Inferior parietal cortex (tissue), 1 donor: Measurements from ENCODE around the gene TMPRSS9.
"Not testable (repeated sequence)": the region's sequence is repeated elsewhere in the genome, so short reads cannot be mapped to it uniquely, and the experiment has no call there.

Experiments
- DNase-seq: peaks from one replicate; pipeline ENCODE4 v3.0.0-alpha.2; 2016; ENCODE audit errors: extremely low spot score

Gene TMPRSS9

DNA sequence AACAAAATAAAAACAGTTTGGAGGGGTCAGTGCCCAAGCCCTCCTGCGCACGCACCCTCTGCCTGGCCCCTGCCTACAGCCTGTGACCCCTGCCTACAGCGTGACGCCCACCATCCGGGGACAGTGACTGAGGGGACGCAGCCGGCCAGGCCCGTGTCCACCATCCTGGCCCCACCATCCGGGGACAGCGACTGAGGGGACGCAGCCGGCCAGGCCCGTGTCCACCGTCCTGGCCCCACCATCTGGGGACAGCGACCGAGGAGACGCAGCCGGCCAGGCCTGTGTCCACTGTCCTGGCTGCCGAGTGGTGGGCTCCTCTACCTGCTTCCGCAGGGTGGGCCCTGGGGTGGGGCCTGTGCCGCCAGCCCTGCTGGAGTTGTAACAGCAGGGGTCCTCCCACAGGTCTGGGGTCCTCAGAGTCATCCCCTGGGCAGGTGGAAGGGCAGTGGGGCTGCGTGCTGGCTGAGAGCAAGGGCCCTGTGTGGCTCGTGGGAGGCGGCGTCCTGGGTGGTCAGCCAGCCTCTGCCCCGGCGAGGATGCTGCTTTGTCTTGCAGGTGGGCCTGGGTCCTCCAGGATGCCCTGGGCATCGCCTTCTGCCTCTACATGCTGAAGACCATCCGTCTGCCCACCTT is 17.3 kb upstream of the TMPRSS9 start:
- no peak for DNase-seq

DNA sequence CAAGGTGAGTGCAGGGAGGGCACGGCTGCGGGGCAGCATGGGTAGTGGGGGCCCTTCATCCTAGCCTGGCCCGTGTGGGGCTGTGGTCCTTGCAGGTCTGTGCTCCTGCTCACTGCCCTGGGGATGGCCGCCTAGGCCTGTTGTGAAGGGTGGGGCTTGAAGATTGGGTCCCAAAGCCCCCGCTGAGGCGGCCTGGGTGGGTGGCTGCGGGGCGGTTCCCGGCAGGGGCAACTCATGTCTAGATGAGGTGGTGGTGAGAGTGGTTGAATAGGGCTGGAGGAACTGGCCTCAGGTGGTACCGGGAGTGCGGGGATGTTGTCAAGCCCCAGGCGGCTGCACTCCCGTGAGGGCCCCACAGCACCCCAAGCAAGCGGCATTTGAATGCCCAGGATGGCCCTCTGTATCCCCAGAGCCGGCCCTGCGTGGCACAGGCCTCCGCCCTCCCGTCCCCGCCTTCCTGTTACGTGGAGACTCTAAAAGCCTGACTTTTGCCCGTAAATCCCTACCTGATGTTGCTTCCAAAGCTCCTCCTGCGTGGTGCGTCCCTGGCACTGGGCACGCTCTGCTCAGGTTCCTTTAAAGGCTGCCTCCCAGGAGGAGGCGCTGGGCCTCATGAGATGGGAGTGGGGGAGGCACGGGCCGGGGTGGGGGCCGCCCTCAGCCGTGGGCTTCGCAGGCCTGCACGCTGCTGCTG is 16.6 kb upstream of the TMPRSS9 start:
- no peak for DNase-seq

DNA sequence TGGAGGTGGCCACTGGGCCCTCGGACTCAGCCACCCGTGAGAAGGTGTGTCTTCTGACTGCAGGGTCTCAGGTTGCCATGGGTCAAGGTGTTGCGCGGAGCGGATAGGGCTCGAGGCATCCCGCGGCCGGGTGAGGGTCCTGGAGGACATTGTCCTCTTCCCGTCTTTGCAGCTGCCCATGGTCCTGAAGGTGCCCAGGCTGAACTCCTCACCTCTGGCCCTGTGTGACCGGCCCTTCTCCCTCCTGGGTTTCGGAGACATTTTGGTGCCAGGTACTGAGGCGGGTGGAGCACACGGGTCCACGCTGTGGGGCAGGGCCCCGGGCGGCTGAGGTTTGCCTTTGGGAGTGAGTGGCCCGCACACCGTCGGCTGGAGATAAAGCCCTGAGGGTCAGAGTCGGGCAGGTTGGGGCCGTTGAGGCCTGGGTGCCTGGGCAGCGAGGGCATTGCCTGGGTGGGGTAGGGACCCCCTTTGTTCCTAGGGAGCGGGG is 15.6 kb upstream of the TMPRSS9 start:
- no peak for DNase-seq

GRCh38 chr19:2345076-2345475 is 15.0 kb upstream of the TMPRSS9 start:
- no peak for DNase-seq

GRCh38 chr19:2345794-2346663 is 14.0 kb upstream of the TMPRSS9 start:
- DNase-seq, result no peak

DNA sequence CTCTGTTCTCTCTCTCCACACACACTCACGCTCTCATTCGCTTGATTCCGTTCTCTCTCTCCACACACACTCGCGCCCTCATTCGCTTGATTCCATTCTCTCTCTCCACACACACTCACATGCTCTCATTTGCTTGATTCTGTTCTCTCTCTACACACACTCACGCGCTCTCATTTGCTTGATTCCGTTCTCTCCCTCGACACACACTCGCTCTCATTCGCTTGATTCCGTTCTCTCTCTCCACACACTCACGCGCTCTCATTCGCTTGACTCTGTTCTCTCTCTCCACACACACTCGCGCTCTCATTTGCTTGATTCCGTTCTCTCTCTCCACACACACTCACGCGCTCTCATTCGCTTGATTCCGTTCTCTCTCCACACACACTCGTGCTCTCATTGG is 10.2 kb upstream of the TMPRSS9 start:
- not testable (repeated sequence) for DNase-seq

DNA sequence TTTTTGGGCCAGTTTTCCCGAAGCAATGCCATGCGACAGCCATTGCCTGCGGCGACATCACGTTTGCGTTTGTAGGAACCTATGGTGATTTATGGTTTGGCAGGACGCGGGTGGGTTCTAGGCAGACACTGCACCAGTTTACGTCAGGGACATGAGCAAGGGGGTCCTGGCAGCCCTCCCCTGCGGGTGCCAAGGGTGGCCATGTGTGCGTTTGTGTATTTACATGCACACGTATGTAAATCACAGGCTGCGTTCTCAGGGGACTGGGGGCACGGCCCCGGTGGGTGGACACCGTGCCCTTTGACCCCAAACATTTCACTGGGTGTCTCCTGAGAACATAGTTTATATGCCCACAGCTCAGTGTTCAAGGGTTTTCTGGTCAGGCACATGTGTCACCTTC is 9.4 kb upstream of the TMPRSS9 start:
- no peak for DNase-seq

DNA sequence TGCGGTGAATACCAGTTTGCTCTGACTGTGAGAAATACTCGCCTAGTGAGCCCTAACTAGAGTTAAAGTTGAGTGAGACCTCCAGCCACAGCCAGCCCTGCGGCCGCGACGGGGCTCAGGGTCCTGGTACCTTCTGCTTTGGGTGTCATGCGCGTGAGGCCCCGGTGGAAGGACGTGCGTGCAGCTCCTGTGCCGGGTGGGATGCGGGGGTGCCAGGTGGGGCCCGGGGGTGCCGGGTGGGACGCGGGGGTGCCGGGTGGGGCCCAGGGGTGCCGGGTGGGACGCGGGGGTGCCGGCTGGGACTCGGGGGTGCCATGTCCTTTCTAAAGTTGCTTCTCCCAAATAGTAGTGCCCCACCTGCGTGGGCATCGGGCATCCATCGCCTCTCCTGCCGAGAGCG is 8.5 kb upstream of the TMPRSS9 start:
- no peak for DNase-seq

GRCh38 chr19:2352121-2352520 is 7.9 kb upstream of the TMPRSS9 start:
- no peak for DNase-seq

- DNase-seq, result no peak
Observed at GRCh38 chr19:2353159-2353886, 6.7 kb upstream of the TMPRSS9 start.

DNA sequence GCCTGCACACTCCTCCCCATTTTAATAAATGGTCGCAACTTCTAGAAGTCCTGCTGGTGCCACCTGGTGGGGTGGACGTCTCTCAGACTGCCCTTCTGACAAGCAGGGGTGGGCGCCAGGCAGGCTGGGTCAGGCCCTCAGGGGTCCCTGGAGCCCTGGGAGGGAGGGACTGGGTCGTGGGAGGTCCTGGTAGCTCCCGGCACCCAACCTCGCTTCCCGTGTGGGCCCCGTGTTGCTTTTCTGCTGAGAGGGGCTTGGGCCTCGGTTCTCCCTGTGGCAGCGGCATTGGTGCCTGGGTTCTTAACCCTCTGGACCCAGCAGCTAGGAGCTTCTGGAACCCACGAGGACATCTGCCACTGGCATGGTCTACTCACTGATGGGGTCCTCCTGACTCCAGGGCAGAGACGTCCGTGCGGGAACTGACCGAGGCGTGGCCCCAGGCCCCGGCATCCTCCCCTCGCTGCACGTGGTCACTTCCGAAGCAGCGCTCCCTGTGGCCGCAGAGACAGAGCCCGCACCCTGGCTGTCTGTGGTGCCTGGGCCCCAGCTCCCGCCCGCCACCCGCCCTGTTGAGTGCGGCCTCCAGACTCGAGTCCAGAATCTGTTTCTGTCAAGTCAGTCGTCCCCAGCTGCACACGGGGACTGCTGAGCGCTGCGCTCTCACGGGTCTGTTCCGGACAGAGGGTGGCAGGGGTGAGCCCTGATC is 6.0 kb upstream of the TMPRSS9 start:
- no peak for DNase-seq

GRCh38 chr19:2354670-2355069 is 5.4 kb upstream of the TMPRSS9 start:
- DNase-seq, result no peak

DNA sequence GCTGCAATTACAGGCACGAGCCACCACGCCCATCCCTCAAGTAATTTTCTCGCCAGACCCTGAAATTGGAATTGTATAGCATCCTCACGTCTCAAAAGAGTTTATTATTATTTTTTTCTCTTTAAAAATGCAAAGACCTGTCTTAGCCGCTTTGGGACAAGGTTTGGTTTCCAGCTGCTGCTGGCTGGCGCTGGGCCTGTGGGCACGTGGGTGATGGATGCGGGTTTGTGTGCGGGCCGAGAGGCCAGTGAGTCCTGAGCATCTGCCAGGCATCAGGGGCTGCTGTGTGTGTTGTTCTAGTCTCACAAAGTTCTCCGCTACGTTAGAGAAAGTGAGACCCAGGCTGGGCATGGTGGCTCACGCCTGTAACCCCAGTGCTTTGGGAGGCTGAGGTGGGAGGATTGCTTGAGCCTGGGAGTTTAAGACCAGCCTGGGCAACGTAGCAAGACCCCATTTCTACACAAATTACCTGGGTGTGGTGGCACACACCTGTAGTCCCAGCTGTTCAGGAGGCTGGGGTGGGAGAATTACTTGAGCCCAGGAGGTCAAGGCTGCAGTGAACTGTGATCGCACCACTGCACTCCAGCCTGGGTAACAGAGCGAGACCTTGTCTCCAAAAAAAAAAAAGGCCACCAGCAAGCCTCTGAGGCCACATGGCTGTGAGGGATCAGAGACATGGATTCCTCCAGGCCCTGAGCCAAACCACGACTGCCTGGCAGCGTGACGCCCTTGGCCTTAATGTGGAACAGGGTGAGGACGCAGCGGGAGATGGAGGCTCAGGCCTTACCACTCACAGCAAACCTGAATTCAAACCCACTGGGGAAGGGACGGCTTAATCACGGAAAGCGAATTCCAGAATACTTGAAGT is 4.7 kb upstream of the TMPRSS9 start:
- DNase-seq, result no peak

GRCh38 chr19:2356036-2356646 is 3.9 kb upstream of the TMPRSS9 start:
- no peak for DNase-seq

DNA sequence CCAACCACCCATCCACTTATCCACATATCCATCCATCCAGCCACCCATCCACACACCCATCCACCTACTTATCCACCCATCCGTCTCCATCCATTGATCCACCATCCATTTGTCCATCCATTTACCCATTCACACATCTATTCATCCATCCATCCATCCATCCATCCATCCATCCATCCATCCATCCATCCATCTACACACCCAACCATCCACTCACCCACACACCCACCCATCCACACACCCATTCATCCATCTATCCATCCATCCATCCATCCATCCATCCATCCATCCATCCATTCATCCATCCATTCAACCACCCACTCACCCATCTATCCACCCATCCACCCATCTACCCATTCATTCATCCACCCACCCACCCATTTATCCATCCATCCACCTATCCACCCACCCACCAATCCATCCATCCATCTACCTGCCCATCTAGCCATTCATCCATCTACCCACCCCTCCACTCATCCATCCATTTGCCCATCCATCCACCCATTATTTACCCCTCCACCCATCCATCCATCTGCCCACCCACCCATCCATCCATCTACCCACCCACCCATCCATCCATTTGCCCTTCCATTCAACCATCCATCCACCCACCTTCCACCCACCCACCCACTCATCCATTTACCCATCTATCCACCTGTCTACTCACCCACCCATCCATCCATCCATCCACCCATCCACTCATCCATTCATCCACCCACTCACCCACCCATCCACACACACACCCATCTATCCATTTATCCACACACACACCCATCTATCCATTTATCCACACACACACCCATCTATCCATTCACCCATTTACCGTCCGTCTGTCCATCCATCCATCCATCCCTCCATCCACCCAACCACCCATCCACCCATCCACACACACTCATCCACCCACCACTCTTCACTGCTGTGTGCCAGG is 2.5 kb upstream of the TMPRSS9 start:
- DNase-seq, result no peak

DNA sequence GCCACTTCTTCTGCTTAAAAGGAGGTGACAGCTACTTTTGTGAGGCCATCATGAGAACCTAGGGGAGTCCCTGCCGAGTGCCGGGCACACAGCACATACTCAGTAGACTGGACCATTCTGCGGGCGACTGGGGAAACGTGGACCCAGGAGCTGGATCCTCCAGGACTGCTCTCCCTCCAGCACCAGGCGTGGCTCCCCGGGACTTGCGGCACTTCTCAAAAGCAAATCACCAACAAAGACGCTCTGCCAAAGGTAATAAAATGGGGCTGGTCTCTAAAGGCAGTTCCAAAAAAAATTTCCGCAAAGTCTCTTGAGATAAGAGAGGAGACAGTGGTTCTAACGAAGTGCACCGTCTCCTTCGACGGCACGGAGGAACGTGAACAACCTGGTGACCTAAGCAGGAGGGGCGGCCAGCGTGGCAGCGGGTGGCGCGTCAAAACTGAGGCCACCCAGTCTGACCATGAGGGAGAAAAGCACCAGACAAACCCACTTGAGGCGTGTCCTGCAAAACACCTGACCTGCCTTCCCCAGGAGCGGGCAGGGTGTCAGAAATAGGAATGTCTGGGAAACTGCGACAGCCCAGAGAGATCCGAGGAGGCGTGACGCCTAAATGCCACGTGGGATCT is 1.4 kb upstream of the TMPRSS9 start:
- no peak for DNase-seq

DNA sequence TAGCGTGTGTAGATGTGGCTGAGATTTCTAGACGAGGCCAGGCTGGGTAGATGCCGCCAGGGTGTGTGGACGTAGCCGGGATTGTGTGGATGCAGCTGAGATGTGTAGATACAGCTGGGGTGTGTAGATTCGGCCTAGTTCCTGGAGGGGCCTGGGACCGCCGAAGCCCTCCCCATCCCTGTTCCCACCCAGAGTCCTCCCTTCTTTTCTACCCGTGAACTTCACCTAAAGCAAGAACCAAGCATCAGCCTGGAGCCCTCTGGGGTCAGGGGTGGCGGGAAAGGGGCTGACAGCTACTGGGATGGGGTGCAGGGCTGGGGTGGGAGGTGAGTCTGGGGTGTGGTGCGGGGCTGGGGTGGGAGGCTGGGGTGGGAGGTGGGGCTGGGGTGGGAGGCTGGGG is 768 bp downstream of the TMPRSS9 start:
- DNase-seq, result no peak
